SU-DHL-6 (cell line): Measurements from ENCODE around the gene RC3H1.
A peak's percentile ranks its signal among the peaks of the same experiment; 100 is the strongest.

ENCODE experiments used
- H2AFZ ChIP-seq: fragments of 200-600 bp; sonication (generic); 2 replicates; pipeline ENCODE4 v1.6.1; 2014; ENCODE audit warnings: low read depth, mild to moderate bottlenecking, moderate library complexity, mixed read lengths, antibody characterized with exemption, low read length; ENCODE audit not compliant: severe bottlenecking
- H3F3A ChIP-seq: fragments of 200-600 bp; shearing (Covaris generic); 2 replicates; pipeline ENCODE4 v1.6.0; 2016; ENCODE audit warnings: antibody characterized with exemption, mild to moderate bottlenecking; ENCODE audit not compliant: insufficient read depth
- H3K27ac ChIP-seq: fragments of 200-600 bp; sonication (generic); 2 replicates; pipeline ENCODE4 v1.5.1; 2016; ENCODE audit warnings: low read depth, mild to moderate bottlenecking, low read length, moderate library complexity, mixed read lengths
- H3K27me3 ChIP-seq: fragments of 200-600 bp; sonication (generic), shearing (Covaris generic); 2 replicates; pipeline ENCODE4 v1.6.0; 2014; ENCODE audit warnings: mild to moderate bottlenecking, low read length
- H3K36me3 ChIP-seq: fragments of 200-600 bp; sonication (generic); 2 replicates; pipeline ENCODE4 v1.6.1; 2014; ENCODE audit warnings: mild to moderate bottlenecking, low read length, mixed read lengths
- H3K4me2 ChIP-seq: fragments of 300-600, 200-600 bp; shearing (Covaris generic), sonication (generic); 2 replicates; pipeline ENCODE4 v1.6.0; 2014; ENCODE audit warnings: low read length, low read depth, mild to moderate bottlenecking; ENCODE audit not compliant: poor library complexity, severe bottlenecking
- H3K4me3 ChIP-seq: fragments of 200-600 bp; sonication (generic); 2 replicates; pipeline ENCODE4 v1.5.1; 2014; ENCODE audit warnings: antibody characterized with exemption, low read length, mild to moderate bottlenecking, mixed read lengths; ENCODE audit not compliant: insufficient read depth, poor library complexity, severe bottlenecking
- H3K79me2 ChIP-seq: fragments of 200-600 bp; sonication (generic); 2 replicates; pipeline ENCODE4 v1.6.1; 2014; ENCODE audit warnings: mild to moderate bottlenecking, low read length, moderate library complexity; ENCODE audit not compliant: insufficient read depth
- H3K9ac ChIP-seq: fragments of 200-600 bp; sonication (generic); 2 replicates; pipeline ENCODE4 v1.7.0; 2014; ENCODE audit warnings: mild to moderate bottlenecking, low read length
- H3K9me2 ChIP-seq: fragments of 200-600 bp; sonication (generic); replicated peaks from 2 replicates; pipeline ENCODE4 v1.6.1; 2014; ENCODE audit warnings: low read length; ENCODE audit not compliant: insufficient read depth
- H3K9me3 ChIP-seq: fragments of 200-600 bp; sonication (generic); 2 replicates; pipeline ENCODE4 v1.6.1; 2014; ENCODE audit warnings: low read length, mixed read lengths; ENCODE audit not compliant: insufficient read depth
- H4K20me1 ChIP-seq: fragments of 200-600 bp; sonication (generic); 2 replicates; pipeline ENCODE4 v1.6.1; 2014; ENCODE audit warnings: low read depth, mild to moderate bottlenecking, antibody characterized with exemption, low read length, moderate library complexity, mixed read lengths
- EZH2phosphoT487 ChIP-seq: fragments of 200-600 bp; sonication (generic), shearing (Covaris generic); conservative IDR thresholded peaks from 2 replicates; pipeline ENCODE4 v1.6.1; 2018; ENCODE audit warnings: mild to moderate bottlenecking, antibody characterized with exemption, low read length, moderate library complexity, mixed read lengths
- TF ChIP-seq, protein P1 (sequence below): fragments of 200-600 bp; sonication (generic); IDR thresholded peaks from one replicate; pipeline ENCODE4 v1.5.1; 2017; ENCODE audit warnings: antibody characterized with exemption, mild to moderate bottlenecking, low read length, moderate library complexity; ENCODE audit not compliant: insufficient read depth, poor library complexity, severe bottlenecking

RC3H1 gene

DNA sequence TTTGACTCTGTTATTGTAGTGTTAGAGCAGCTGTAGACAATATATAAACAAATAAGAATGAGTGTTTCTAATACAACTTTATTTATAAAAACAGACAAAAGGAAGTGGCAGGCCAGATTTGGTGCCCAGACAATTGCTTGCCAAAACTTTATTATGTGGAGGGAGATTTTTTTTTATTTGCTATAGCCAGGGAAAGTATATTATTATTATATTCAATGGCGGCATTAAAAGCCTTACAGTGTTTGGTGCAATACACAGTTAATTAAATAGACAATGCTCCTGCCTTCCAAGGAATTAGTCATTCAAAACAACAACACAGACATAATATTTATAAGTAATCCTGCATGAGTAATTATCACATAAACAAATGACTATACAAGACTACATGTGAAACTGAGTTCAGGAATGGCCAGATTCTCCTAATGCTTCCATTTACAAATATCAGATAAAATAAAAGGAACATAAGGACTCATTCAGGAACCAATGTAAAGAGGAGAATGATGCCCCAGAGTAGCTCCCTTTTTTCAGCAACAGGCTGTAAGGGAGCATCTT, 10.6 kb upstream of the RC3H1 start:
- no peaks in the 10 kb centered on the region for H3K36me3 ChIP-seq
- H3K27me3 ChIP-seq: no peaks in the 10 kb centered on the region
- no peaks in the 10 kb centered on the region for H3K9me3 ChIP-seq
- H3K27ac ChIP-seq: no peak overlapping the region
- no peaks in the 10 kb centered on the region for H3K9me2 ChIP-seq
- no peak overlapping the region for H3K4me2 ChIP-seq
- no peaks in the 10 kb centered on the region for H3K79me2 ChIP-seq
- no peaks in the 10 kb centered on the region for H3F3A ChIP-seq
- H3K4me3 ChIP-seq: no peak overlapping the region
- H2AFZ ChIP-seq: no peak overlapping the region
- TF ChIP-seq EZH2phosphoT487: no peak
- TF ChIP-seq, protein P1, sequence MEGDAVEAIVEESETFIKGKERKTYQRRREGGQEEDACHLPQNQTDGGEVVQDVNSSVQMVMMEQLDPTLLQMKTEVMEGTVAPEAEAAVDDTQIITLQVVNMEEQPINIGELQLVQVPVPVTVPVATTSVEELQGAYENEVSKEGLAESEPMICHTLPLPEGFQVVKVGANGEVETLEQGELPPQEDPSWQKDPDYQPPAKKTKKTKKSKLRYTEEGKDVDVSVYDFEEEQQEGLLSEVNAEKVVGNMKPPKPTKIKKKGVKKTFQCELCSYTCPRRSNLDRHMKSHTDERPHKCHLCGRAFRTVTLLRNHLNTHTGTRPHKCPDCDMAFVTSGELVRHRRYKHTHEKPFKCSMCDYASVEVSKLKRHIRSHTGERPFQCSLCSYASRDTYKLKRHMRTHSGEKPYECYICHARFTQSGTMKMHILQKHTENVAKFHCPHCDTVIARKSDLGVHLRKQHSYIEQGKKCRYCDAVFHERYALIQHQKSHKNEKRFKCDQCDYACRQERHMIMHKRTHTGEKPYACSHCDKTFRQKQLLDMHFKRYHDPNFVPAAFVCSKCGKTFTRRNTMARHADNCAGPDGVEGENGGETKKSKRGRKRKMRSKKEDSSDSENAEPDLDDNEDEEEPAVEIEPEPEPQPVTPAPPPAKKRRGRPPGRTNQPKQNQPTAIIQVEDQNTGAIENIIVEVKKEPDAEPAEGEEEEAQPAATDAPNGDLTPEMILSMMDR: no peak
- no peak overlapping the region for H3K9ac ChIP-seq
- H4K20me1 ChIP-seq: no peaks in the 10 kb centered on the region

DNA sequence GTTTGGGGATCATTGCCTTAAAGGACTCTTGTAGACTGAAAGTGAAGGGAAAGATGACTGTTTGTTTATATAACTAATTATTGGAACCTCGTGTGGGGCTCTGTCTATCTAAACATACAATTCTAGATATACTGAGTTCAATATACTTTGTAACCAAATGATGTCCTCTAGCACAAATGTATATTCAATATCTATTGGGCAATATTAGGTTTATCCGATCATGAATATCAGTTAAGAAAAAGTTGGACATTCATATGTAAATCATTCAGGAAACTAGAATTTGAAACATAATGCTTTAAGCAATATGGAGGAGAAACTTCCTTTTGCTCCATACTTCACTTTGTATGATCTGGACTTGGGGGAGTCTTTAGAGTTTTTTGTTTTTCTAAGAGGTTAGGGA, 8.9 kb upstream of the RC3H1 start:
- Histone ChIP-seq H3K4me3 (no peak overlapping the region), H3K4me2 (no peak overlapping the region), H3K79me2 (no peaks in the 10 kb centered on the region), H3K9ac (no peak overlapping the region), H2AFZ (no peak overlapping the region), H3K9me2 (no peaks in the 10 kb centered on the region), H4K20me1 (no peaks in the 10 kb centered on the region), H3K27ac (no peak overlapping the region), H3K9me3 (no peaks in the 10 kb centered on the region), H3K36me3 (no peaks in the 10 kb centered on the region), H3K27me3 (no peaks in the 10 kb centered on the region), H3F3A (no peaks in the 10 kb centered on the region)
- TF ChIP-seq, protein P1: no peak
- no peak for TF ChIP-seq EZH2phosphoT487

DNA sequence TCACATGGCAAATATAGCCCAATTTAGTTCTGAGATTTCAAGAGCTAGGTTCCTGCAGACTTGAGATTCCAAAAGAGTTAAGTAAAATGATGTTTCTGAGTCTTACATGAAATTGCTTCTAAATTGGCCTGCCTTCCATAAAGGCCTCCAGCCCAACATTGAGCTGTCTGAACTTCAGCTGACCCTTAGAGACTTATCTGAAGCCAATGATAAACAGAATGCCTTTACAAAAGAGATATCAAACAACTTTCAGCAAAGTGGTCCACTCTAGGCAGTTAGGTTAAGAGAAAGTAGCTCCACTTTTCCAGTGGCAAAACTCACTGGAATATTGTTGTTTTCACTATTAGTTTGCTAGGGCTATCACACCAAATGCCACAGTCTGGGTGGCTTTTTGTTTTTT, 6.3 kb upstream of the RC3H1 start:
- Histone ChIP-seq H3K9me2 (no peaks in the 10 kb centered on the region), H3F3A (no peaks in the 10 kb centered on the region), H3K4me2 (no peak overlapping the region), H3K27me3 (no peaks in the 10 kb centered on the region), H3K36me3 (no peaks in the 10 kb centered on the region), H4K20me1 (no peaks in the 10 kb centered on the region), H3K9ac (no peak overlapping the region), H3K79me2 (no peaks in the 10 kb centered on the region), H2AFZ (no peak overlapping the region), H3K27ac (no peak overlapping the region), H3K9me3 (no peaks in the 10 kb centered on the region), H3K4me3 (no peak overlapping the region)
- TF ChIP-seq EZH2phosphoT487: no peak

DNA sequence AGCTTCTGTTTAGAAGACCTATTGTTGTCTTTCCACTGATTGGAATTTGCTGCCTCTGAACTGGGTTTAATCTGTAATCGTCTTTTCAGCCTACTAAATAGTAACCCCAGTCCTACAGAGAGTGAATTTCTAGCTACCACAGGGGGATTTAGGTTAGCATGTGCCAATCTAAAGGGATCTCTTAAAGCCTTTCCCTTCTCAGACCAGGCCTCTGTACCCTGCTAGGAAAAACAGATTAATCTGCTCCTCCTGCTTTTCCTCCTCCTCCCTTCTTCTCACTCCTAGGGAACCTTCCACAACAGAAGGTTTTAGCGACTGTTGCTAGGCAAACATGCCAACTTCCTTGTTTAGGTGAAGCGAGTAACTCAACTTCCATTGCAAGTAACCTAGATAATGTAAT, 1.3 kb upstream of the RC3H1 start:
- Histone ChIP-seq H3K36me3 (peaks cover 6% of the 10 kb centered on the region; the same call in 1 of the 2 replicates), H3F3A (no peaks in the 10 kb centered on the region), H4K20me1 (peaks cover 8% of the 10 kb centered on the region), H3K9ac (no peak overlapping the region), H3K27ac (no peak overlapping the region), H3K4me2 (no peak overlapping the region), H2AFZ (peak overlapping the region; percentile 98), H3K27me3 (no peaks in the 10 kb centered on the region), H3K79me2 (peaks cover 35% of the 10 kb centered on the region), H3K4me3 (no peak overlapping the region), H3K9me3 (no peaks in the 10 kb centered on the region), H3K9me2 (no peaks in the 10 kb centered on the region)
- TF ChIP-seq, protein P1: no peak
- TF ChIP-seq EZH2phosphoT487: no peak
